T47D (cell line): ENCODE data around the gene EYA2.

Experiments used
- DNase-seq, 2 experiments: peaks; one replicate each; pipeline versions ENCODE4 v3.0.0 to v3.0.0-alpha.2; 2011 to 2012; ENCODE audit warnings: low read depth in 1 of 2, low spot score in 1 of 2
- JUND ChIP-seq: IDR thresholded peaks from 2 replicates; pipeline ENCODE4 v1.6.1; 2012; ENCODE audit warnings: low read depth
- in situ Hi-C: cut with HindIII; loops from 2 replicates; pipeline ENCODE4 v1.10.0; 2016; ENCODE audit warnings: low sequenced_read_pairs, low pct_unique_long_range_greater_than_20kb

The EYA2 gene

DNA sequence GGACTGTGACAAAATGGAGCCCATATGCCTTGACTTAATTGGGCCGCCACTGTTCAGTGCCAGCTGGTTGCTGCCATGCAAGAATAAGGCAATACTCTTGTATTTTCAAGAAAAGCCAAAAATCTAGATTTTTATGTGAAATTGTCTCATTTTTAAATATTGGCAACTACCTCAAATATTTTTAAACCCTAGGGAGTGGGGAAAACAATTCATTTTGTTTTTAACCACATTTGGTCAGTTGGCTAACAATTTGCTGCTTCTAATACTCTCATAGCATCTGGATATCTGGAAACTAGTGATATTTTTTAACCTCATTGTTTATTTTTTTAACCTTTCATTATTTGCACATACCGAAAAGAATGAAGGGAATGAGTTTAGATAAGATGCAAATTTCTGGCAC is 91.0 kb downstream of the EYA2 start:
- no peak for DNase-seq
- no peak for TF ChIP-seq JUND
- in situ Hi-C loops = no loop called here

GRCh38 chr20:46987001-46987400 is 92.4 kb downstream of the EYA2 start:
- DNase-seq = no peak
- in situ Hi-C loops = no loop called here
- TF ChIP-seq JUND = no peak

DNA sequence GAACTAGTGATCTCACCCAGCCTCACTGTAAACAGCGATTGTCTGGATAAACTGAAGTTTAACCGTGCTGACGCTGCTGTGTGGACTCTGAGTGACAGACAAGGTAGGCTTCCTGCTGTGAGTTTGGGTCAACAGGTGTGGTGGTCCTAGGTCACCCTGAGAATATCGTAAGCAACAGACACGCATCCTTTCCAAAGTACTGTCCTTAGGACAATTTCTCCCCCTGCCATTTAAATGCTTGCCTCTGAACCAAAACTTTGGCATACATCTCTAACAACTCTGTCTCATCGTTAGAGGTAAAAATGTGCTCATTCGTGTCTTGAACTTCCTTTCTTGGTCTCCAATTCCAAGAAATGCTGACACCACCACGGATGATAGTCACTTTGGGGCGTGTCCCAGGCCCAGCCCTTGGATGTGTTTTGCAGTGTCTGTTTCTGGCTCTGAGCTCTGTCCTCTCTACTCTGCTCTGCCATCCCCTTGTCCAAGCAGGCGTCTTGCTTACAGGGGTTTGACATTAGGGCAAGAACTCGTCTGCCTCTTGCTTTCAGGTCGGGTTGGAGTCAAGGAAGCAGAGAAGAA is 95.5 kb downstream of the EYA2 start:
- DNase-seq = peak in 1 of 2 experiments; percentile 66

DNA sequence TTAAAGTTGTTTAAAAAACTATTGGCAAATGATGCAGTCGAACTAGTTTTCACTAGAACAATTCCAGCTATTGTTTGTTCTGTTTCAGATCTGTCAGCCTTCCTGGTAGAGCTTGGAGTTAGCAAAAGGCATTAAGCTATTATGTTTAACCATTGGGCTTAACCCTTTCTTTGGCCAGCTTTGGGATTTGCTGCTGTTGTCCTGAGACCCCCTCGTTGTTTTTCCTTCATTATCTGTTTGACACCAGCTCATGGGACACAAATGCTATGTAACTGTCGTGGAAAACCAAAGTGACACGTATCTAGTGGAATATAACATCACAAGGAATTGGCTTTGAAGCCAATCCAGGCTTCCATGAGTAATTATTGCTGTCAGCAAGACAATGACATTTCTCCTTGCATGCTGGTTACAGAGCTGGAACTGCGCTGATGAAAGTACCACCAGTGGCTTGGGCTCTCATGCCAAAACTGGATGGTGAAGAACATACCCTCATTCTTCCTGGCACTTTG is 96.0 kb downstream of the EYA2 start:
- DNase-seq = peak; percentile 28 to 92
- in situ Hi-C loops = no loop called here
- TF ChIP-seq JUND = peak; percentile 40; the same call in 1 of the 2 replicates

More for the DNA sequence above, 95.5 kb downstream of the EYA2 start:
- in situ Hi-C loops = no loop called here
- TF ChIP-seq JUND = no peak

DNA sequence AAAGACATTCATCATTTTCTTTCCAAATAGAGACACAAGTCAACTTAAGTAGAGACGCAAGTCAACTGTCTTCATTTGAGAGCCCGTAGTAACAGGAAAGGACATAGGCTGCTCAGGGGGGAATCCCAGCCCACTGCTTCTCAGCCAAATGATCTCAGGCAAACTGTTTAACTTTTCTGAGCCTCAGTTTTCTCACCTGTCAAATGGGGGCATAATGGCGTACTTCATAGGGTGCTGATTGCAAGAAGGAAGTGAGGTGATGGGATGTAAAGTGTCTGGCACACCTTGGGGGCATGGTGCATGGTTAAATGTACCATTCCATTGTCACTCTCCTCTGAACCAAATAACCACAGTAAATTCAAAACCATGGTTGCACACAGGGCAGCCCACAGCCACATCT is 96.5 kb downstream of the EYA2 start:
- TF ChIP-seq JUND = no peak
- in situ Hi-C loops = no loop called here

GRCh38 chr20:46991880-46992639 is 97.4 kb downstream of the EYA2 start:
- in situ Hi-C loops = no loop called here
- no peak for TF ChIP-seq JUND
- DNase-seq = no peak

More for the DNA sequence above, 96.5 kb downstream of the EYA2 start:
- DNase-seq = no peak

DNA sequence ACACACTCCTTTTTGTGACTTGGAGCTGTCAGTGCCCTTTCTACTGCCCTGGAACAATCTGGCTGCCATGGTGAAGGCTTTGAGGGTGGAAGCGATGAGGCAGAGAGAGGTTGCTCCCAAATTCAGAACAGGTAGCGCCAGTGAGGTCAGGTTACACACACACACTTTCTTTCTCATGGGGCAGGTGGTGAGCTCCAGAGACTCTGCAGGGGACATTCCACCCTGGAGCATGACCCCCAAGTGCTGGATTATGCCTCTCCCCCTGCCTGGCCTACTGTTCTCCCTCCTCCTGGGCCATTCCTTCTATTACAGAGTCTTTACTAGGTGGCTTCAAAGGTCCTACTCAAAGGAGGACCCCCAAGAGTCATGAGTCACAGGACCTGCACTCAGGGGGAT is 98.0 kb downstream of the EYA2 start:
- in situ Hi-C loops = no loop called here
- DNase-seq = no peak
- no peak for TF ChIP-seq JUND

DNA sequence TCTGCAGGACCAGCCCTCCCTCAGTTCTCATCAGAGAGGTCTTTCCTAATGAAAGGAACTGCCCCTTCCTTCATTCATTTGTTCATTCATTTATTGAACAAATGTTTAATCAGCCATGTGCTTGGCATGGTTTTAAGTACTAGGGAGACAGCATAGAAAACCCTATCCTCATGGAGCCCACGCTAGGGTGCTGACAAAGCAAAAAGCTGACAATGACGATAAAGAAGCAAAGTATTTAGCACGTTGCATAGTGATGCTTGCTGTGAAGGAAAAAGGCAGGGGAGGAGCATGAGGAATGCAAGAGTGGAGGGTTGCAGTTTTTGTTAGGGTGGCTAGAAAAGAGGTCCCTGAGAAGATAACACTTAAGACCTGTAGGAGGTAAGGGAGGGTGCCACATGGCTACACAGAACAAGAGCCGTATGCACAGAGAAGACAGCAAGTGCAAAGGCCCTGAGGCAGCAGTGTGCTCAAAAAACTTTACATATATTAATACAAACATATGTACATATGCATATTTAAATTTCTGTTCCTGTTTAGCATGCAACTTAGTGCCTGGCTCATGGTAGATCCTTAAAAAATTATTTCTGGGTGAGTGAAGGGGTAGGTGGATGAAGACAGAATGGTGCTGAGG is 98.9 kb downstream of the EYA2 start:
- no peak for DNase-seq
- TF ChIP-seq JUND = no peak
- in situ Hi-C loops = no loop called here

- TF ChIP-seq JUND = no peak
- in situ Hi-C loops = no loop called here
- DNase-seq = no peak
Observed at GRCh38 chr20:46994341-46994740, 99.7 kb downstream of the EYA2 start.

GRCh38 chr20:46995561-46996142 is 101.0 kb downstream of the EYA2 start:
- in situ Hi-C loops = no loop called here
- DNase-seq = no peak
- TF ChIP-seq JUND = no peak

DNA sequence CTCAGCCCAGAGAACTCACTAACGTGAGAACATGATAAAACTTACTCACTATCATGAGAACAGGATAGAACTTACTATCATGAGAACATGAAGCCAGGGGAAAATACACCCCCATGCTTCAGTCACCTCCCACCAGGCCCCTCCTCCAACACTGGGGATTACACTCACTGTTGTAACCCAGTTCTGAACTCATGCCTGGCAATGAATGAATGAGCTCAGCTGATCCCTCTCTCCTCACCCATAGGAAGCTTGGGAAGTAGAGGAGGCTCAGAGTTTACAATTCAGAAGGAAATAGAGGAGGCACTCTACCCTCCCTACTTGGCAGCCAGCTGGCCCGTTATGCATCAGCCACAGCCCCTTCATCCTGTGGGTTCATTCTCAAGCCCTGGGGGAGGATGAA is 102.5 kb downstream of the EYA2 start:
- in situ Hi-C loops = no loop called here
- no peak for TF ChIP-seq JUND
- DNase-seq = no peak

DNA sequence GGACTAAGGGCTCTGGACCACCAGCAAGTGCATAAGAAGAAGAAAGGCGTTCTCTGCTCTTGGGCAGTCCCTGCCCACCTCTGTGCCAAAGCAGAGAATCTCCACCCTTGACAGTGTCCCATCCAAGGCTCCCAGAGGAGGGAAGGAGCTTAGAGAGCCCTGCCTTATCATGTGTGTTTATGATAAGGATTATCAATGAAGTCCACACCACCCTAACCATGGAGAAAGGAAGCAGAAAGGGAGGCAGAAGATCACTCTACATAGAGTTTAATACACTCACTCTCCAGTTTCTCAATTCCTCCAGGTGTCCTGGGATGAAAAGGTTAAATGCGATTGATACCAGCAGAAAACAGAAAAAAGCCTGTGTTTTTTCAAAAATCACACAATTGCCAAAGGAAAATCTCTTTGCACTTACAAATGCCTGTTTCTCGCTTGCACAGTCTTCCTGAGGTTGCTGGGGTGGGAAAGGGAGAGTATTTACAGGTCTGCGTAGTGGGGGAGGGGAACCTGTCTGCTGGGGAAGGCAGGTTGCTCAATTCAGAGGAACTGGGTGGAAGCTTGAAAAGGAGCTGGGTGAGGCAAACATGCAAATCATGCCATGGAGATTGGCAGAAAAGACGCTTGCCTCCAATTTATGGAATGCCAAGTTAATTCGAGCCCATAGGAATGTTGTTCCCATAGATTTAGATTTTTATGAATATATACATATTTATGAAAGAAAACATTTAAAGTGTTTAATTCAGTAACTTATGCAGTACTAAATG is 104.0 kb downstream of the EYA2 start:
- no peak for TF ChIP-seq JUND
- DNase-seq = no peak
- in situ Hi-C loops = no loop called here
